Posterior cingulate gyrus (tissue), 11 donors: ENCODE measurements around the gene TMEM17.

Experiments used
- DNase-seq, 10 donors: peaks; one replicate each; pipeline versions ENCODE4 v3.0.0 to v3.0.0-alpha.2; 2020 to 2021; ENCODE audit warnings: mixed read lengths in 3 of 10
- intact Hi-C: fragments of 100-400 bp; cut with DNase I; formaldehyde crosslinking; loops from one replicate; pipeline ENCODE4 v1.15.1; 2023

The TMEM17 gene

DNA sequence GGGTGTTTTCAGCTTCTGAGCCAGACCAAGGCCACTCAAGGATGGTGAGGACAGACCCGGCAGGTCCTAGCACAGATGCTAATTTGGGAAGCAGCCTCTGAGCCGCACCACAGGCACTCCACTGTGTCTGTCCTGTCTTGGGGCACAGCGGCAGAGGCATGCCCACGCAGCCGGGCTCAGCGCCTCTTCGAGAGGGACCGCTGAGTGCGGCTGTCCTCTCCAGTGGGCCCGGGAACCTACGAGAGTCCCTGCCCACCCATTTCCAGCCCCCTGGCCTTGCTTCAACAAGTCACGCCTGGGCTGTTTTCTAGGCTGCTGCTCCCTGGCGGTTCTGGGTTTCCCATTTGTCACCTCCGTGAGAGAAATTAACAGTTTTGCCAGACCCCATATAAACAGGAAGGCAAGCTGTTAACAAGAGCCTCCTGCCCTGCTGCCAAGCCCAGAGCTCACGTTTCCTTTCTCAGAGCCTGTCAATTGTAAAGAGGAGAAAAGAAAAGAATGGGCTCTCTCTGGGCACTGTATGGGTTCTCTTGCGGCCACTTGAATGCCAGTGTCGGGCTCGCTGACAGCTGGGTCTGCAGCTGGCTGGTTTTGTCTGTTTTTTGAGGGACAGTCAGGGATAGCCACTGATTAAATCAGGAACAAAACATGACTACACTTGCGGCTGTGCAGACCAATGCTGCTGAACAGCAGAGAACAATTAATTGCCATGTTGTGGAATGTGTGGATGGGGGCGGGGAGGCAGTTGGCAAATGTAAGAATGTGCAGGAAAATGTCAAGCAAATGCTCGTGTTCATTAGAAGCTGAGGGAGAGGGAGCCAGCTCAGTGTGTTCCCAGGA is 30.6 kb downstream of the TMEM17 start:
- peak in 9 of 10 donors; percentile 24 to 90 (median 46) for DNase-seq
- intact Hi-C loops, result no loop called here

DNA sequence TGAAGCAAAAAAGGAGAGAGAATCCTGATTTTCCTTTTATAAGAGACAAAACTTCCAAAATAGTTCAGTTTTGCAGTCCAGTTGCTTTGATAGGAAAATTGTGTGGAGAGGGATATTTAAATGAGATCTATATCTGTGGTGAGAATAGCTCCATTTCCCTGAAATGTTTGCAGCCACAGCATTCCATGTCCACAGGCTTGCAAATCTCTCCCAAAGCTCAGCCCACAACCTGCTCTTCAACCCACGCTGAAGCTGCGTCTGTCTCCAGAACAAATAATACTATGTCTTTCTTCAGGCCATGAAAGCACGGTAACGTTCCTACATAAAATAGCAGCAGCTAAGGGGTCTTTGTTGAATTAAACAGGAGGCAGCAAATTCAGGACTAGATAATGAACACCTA is 31.8 kb downstream of the TMEM17 start:
- peak in 3 of 10 donors; percentile 29 to 89 (median 35) for DNase-seq
- intact Hi-C loops, result no loop called here

DNA sequence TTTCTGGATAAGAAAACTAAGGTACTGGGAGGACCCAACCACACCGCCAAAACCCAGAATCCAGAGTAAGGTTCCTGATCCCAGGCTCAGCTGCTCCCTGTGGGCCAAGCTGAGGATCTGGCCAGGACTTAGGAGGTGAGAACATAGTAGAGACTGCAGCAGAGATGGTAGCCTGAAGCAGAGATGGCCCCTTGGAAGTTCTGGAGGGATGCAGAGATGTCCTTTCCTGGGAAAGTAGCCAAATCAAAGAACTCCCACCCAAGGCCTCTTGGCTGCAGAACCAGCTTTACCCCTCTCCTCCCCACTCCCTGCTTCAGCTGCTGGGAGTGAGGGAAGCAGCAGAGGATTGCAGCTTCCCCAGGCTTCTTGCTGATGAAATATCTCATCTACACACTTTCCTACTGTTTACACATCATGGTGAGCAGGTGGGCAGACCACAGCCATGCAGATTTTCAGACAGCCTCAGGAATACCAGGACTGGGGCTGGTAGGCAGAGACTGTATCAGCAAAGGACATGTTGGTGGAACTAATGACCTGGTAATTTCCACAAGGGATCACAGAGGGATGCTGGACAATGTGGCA is 32.7 kb downstream of the TMEM17 start:
- intact Hi-C loops, result no loop called here
- no peak for DNase-seq

DNA sequence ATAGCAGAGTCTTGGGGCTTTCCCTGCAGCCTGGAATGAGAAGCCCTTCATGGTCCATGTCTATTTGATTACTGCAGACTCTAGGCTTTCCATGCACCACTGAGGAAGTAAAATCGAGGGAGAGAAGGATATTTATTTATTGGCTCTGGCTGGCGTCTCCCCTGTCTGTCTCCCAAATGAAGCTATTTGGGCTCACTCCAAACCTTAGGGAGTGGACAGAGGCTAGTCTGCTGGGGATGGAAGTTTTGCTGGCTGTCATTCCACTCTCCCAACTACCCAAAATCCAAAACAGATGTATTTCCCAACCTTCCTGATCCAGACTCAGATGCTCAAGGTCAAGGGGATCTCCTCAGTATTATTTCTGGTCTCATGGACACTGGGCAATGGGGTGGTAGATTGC is 33.7 kb downstream of the TMEM17 start:
- no peak for DNase-seq
- intact Hi-C loops, result no loop called here

DNA sequence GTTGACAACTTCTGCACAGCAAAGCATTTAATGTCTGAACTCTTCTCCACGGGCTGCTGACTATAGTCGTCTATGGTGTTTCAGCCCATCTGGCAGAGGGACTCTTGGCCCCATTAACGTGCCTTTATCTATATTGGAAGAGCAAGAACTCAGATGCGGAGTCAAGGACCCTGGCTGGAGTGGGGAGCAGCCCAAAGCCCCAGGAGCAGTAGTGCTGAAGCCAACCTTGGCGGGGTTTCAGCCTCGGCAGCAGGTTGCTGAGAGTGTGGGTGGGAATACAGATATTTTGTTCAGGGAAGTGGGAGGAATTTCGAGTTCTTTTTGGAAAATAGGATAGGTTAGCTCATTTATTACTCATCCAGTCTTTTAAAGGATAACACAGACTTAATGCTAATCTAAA is 34.2 kb downstream of the TMEM17 start:
- intact Hi-C loops, result no loop called here
- peak in 7 of 10 donors; percentile 25 to 91 (median 49) for DNase-seq

DNA sequence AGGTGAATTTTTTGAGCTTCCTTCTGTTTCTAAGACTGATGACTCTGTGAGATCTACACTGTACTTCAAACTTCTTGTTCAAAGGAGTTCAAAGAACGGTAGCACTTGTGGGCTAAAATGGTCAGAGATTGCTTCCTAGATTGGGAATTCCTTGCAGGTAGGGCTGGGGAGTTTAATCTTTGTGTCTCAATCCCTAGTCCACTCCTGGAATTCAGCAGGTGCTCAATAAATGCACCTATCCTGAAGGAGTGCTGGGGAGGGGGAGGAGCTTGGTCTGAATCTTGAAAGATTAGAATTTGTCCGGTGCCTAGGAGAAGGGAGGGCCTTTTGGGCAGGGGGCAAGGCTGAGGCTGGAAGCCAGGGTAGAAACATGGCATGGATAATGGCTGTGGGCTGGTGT is 34.6 kb downstream of the TMEM17 start:
- intact Hi-C loops, result no loop called here
- DNase-seq, result no peak

DNA sequence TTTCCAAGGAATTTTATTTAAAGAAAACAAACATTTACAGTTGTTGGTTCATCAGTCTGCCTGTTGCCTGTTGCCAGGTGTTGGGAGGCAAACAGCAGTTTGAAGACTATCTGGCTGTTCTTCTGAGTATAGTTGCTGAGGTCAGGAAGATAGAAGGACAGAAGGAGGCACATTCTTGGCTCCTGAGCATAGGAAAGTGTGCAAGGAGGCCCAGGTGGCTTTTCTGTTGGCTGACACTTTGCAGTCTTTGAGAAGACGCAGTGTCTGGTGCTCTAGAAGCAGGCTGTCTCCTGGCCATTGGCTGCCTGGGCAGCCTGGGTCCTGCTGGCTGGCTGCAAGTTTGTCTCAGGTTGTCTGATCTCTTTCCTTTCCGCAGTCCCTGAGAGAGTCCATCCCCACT is 36.4 kb downstream of the TMEM17 start:
- intact Hi-C loops, result no loop called here
- DNase-seq, result no peak

DNA sequence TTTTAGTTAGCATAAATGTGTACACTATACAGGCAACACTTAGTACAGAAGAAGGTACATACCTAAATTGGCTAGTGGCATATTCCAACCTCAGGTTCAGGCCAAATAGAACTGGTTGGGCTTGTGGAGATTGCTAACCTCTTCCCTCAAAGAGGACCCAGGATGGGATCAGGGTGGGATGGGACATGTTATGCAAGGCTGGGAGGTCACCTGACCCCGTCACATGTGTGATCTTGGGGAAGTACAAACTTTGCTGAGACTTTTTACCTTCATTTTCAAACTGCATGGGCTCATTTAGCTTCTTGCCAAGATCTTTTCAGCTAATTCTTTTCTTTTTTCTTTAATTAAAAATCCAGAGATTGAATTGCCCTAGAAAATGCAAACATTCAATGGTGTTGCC is 36.9 kb downstream of the TMEM17 start:
- DNase-seq, result no peak
- intact Hi-C loops, result no loop called here

DNA sequence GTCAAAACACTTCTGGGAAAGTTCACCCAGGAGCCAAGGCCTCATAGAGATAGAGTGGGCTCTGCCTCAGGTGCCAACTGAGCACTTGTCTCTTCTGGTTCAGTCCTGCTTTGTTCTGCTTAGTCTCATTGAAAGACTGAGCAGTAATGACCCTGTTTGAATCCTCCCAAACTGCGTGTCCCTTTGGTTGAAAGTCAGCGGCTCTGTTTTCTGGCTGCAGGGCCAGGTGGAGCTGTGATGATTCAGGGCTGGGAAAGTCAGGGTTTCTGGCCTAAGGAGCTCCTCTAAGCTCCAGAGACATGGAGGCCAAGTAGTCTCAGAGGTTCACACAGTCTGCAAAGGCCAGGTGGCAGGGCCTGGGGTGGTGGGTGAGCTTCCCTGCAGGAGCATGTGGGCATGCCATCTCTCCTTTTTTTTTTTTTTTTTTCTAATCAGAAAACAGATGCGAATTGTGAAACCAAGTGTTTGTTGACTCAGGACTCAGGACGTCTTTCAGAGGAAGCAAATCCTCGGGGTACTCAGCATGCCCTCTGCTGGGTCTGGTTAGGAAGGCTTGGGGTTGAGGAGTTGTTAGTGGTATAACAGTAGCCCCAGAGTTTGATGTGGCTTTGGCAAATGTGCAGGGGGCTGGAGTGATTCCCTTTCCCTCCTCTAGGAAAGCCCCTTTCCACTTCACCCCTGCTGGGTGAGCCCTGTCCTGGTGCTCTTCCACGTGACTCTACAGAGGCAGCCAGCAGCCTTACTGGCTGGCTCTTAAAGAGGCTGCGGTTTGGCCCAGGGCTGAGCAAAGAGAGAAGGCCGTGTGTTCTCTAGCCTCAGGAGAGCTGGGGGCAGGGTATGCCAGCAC is 38.3 kb downstream of the TMEM17 start:
- intact Hi-C loops, result no loop called here
- DNase-seq, result peak in 1 of 10 donors; percentile 54

DNA sequence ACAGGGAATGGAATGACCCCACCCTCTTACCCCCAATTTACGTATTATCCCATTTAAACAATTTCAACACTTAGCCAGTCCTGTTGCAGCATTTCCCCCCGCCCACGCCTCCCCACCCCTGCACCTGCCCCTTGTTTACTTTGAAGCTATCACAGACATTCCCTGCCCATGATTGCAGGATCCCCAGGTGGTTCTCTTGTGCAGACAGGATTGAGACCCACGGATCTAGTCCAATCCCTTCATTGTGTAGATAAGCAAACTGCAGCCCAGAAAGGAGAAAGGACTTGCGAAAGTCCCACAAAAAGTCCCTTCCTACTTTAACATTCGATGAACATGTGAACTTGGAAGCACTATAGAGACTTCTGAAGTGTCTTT is 38.9 kb downstream of the TMEM17 start:
- DNase-seq, result no peak
- intact Hi-C loops, result no loop called here

DNA sequence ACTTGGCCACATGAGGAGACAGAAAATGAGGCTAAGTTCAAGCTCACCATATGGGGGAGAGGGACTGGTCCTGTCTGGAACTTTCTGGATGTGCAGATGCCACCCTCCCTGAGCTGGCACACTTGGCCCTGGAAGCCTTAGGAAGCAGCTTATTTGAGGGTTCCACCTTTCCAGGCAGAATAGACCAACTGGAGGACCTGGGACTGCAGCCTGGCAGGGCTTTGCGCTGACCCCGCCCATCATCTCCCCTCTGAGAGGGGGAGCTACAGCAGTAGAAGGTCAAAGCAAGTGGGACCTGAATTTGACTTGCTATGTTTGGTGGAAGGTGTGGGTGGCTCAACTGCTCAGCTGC is 39.5 kb downstream of the TMEM17 start:
- no peak for DNase-seq
- intact Hi-C loops, result no loop called here

DNA sequence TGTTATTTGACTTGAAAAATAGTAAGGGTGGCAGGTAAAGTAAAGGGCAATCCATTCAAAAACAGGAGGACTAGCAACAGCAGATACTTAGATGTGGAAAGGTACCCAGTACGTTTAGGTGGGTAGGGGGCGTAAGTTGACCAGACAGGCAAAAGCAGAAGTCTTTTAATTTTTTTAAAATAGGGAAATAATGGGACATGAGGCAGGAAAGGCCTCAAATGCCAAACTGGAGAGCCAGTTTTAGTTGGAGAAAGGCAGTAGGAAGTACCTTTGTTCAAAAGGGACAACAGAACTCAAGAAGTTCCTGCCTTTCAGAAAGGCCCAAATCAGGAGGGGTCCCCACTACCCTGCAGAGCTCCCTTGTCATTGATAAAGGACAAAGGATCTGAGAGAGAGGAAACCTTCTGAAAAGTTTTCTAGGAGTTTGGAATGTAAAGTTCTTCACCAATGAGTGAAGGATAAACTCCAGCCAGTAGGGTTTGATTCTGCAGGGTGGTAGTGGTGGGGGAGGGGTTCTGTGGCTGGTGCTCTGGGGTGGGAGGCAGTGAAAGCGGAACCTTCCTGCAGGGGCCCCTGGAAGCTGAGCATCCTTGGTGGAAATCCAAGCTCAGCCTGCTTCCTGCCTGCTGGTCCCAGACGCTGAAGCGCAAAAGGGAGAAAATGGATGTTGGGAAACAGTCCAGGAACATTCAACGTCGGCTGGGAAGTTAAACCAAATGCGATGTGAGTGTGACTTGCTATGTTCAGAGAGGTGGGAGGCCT is 40.1 kb downstream of the TMEM17 start:
- DNase-seq, result peak in 1 of 10 donors; percentile 29

DNA sequence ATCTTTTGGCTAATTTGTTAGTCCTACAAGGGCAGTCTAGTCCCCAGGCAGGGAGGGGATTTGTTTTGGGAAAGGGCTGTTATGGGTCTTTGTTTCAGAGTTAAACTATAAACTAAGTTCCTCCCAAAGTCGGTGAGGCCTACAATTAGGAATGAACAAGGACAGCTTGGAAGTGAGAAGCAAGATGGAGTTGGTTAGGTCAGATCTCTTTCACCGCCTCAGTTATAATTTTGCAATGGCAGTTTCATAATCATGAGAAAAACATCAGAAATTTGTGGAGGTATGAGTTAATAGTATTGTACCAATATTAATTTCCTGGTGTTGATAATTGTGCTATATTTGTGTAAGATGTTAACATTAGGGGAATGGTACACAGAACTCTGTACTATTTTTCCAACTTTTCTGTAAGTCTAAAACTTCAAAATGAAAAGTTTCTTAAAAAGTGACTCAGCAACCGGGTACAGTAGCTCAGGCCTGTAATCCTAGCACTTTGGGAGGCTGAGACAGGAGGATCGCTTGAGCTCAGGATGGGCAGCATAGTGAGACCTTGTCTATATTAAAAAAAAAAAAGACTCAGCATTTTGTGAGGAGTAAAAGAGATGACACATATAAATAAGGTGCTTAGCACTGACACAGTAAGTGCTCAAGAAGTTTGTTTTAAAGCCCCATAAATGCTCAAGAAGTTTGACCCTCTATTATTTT is 40.8 kb downstream of the TMEM17 start:
- no peak for DNase-seq
- intact Hi-C loops, result no loop called here

More for the DNA sequence above, 40.1 kb downstream of the TMEM17 start:
- intact Hi-C loops, result no loop called here

DNA sequence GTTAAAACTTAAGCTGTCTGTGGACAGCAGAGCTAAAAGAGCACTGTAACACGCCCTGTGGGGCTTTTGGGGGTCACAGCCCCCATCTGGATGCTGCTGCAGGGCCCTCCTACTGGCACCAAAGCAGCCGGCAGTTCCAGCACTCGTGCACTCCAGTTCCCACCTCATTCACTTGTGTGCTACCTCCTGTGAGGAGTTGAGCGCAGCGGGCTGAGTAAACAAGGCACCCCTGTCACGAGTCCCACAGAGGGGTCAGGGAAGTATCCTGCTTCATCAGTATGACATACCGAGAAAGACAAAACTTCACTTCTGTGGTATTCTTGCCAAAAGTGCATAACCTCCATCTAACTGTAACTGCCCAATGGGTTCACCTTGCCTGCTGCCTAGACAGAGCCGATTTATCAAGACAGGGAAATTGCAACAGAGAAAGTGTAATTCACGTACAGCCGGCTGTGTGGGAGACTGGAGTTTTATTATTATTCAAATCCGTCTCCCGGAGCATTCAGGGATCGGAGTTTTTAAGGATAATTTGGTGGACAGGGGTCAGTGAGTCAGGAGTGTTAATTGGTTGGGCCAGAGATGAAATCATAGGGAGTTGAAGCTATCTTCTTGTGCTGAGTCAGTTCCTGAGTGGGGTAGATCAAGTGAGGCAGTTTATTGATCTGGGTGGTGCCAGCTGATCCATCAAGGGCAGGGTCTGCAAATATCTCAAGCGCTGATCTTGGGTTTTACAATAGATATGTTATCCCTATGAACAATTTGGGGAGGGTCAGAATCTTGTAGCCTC is 41.6 kb downstream of the TMEM17 start:
- no peak for DNase-seq
- intact Hi-C loops, result loop anchor here (5.0 kb wide), 1 partner anchor 243 kb away; the partner anchor contains the start of gene EHBP1

DNA sequence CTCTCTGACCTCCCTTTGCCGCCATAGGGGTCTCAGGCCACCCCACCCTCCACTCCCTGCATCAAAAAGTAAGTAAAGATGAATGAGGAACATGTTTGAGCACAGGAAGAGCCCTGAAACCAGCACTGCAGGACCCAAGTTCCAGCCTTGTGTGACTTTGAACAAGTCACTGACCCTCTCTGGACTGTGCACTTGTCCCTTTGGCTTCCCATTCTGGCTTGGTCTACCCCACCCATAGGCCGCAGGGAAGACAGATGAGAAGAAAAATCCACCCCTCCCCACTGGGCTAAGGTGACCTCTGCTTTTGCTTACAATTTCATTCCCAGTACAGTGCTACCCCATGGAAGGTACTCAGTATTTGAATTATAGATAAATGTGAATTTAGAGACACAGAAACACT is 43.8 kb downstream of the TMEM17 start:
- intact Hi-C loops, result loop anchor here (5.0 kb wide), 1 partner anchor 245 kb away; the partner anchor contains the start of gene EHBP1
- no peak for DNase-seq

DNA sequence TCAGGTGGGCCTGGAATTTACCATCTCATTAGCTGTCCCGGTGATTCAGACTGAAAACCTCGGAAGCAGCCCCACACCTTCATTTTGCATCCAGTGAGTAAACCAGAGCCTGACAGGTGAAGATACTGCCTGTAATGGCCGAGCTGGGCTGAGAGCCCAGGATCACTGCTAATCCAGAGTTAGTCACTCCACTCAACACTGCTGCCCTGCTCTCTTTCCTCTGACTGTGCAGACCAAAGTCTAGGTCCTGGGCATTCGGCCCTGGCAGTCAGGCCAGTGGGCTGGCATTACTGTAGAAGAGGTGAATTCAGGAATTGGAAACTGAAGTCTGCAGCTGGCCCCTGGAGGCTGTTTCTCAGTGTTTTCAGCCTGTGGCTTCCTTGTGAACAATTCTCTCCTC is 44.3 kb downstream of the TMEM17 start:
- peak in 3 of 10 donors; percentile 41 to 87 (median 55) for DNase-seq
- intact Hi-C loops, result loop anchor here (5.0 kb wide), 1 partner anchor 246 kb away; the partner anchor contains the start of gene EHBP1

DNA sequence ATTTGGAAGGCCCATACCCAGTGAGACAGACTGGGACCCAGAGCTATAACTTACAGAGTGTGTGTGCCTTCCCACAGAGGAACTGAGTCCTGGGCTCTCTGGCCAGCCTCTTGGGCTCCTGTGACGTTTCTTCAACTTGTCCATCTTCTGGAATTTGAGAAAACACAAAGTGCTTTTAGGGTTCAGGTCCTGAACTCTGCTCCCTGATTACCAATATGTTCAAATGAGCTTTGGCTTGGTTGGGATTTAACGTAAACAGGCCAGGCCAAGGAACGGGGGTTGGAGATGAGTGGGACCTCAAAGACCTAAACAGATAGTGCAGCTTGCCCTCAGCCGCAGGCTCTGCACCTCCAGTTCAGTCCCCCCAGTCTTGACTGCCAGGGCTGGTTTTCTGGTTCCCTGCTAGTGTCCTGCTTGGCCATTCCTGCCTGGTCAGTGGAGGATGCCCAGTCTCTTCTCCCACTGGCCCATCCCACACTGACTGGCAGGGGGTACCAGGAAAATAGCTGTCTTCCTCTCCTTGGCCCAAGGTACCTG is 44.9 kb downstream of the TMEM17 start:
- no peak for DNase-seq
- intact Hi-C loops, result loop anchor here (5.0 kb wide), 1 partner anchor 246 kb away; the partner anchor contains the start of gene EHBP1

DNA sequence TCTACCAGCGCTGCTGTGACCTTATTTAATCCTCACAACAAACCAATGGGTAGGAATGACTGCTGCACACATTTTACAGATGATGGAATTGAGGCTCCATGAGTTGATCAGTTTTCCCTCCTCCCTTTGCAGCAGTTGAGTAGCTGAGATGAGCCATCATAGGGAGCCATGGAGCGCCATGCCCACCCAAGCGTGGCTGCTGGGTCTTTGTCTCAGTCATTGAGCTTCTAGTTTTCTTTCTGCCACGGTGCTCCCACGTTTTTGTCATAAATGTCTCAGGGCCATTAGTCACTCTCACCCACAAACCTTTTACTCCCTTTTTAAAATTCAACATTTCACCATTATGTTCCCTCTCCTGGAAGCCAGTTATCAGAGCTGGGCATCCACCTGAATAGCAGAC is 45.8 kb downstream of the TMEM17 start:
- intact Hi-C loops, result loop anchor here (5.0 kb wide), 1 partner anchor 247 kb away; the partner anchor contains the start of gene EHBP1
- DNase-seq, result no peak
